ENCODE measurements around the gene CGAS. TPM values are rescaled to one million over a fixed set of nuclear protein-coding genes. Genes with fewer than 3 reads are reported as not detected.

Gene CGAS
- total and polyA plus RNA-seq, 8 donors = 0.70 to 2.9 (median 1.2) TPM

DNA sequence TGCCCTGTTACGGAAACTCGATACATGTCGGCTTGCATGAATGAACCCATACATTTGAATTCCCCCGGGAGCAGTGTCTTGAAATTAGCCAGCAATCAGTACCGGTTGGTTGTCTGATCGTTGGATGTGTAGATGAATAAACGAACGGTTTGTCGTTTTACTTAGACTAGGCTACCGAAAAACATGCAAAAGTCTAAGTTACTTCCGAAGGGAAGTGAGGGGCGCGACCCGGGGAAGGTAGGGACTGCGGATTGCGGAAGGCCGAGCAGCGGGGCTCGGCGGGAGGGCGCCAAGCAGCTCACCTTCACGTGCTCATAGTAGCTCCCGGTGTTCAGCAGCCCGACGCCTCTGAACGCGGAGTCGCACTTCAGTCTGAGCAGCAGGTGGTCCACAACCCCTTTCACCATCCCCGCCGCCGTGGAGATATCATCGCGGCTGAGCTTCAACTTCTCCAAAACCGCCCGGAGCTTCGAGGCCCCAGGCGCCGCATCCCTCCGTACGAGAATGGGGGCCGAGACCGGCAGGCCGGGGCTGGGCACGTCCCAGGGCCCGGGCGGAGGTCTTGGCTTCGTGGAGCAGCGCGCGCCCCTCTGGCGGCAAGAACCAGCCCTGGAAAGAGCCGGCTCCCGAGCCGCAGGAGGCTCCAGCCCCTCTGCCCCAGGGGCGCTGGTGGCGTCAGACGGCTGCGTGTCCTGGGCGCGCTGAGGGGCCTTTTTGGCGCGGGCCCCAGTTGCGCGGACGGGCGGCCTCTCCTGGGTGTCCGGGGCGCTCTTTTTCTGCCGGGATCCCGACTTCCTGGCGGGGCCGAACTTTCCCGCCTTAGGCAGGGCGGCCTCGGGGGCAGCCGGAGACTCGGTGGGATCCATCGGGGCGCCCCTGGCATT, 632 bp downstream of the CGAS start:
- 3% methylated on average over 76 to 79 of the region's 79 CpGs for WGBS, 2 donors
- Histone ChIP-seq H3K27me3 (no peaks in the 10 kb centered on the region), H3K9me3 (no peaks in the 10 kb centered on the region), H3K27ac (peak overlapping the region in 3 of 4 donors; percentile 43 to 84 (median 75)), H3K4me3 (peak overlapping the region; percentile 53 to 68 (median 65)), H3K36me3 (no peaks in the 10 kb centered on the region), H3K4me1 (no peaks in the 10 kb centered on the region)
- ATAC-seq (peak; percentile 68 to 78 (median 75)), FAIRE-seq (no peak), DNase-seq (peak; percentile 4 to 74 (median 38))
- intact Hi-C loops (cut with DNase I) = no loop called here
- TF ChIP-seq, protein P1, sequence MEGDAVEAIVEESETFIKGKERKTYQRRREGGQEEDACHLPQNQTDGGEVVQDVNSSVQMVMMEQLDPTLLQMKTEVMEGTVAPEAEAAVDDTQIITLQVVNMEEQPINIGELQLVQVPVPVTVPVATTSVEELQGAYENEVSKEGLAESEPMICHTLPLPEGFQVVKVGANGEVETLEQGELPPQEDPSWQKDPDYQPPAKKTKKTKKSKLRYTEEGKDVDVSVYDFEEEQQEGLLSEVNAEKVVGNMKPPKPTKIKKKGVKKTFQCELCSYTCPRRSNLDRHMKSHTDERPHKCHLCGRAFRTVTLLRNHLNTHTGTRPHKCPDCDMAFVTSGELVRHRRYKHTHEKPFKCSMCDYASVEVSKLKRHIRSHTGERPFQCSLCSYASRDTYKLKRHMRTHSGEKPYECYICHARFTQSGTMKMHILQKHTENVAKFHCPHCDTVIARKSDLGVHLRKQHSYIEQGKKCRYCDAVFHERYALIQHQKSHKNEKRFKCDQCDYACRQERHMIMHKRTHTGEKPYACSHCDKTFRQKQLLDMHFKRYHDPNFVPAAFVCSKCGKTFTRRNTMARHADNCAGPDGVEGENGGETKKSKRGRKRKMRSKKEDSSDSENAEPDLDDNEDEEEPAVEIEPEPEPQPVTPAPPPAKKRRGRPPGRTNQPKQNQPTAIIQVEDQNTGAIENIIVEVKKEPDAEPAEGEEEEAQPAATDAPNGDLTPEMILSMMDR (IDR thresholded peaks at IDR 0.05) = no peak

DNA sequence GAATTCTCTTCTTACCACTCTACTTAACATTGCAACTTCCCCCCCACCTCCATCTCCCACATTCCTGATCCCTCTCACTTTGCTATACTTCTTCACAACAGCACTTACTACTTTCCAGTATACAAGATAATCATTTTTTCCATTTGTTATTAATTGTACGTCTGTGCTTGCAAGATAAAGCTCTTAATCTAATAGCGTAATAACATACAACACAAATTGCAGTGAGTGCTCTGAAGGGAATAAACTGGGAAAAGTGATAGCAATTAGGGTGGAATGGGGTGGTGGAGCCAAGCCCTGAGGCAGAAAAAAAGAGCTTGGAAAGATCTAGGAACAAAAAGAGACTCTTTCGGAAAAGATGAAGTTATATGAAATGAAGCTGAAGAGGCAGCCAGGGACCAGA, 8.5 kb downstream of the CGAS start:
- no peaks in the 10 kb centered on the region for H3K9me3 ChIP-seq
- no peak overlapping the region for H3K4me3 ChIP-seq
- FAIRE-seq = no peak
- H3K36me3 ChIP-seq = no peaks in the 10 kb centered on the region
- TF ChIP-seq, protein P1 (IDR thresholded peaks at IDR 0.05) = no peak
- H3K4me1 ChIP-seq = no peaks in the 10 kb centered on the region
- DNase-seq = no peak
- WGBS, 2 donors = 88 to 92% methylated on average over 3 of the region's 3 CpGs
- intact Hi-C loops (cut with DNase I) = no loop called here
- ATAC-seq = no peak
- H3K27ac ChIP-seq = no peak overlapping the region
- H3K27me3 ChIP-seq = no peaks in the 10 kb centered on the region

DNA sequence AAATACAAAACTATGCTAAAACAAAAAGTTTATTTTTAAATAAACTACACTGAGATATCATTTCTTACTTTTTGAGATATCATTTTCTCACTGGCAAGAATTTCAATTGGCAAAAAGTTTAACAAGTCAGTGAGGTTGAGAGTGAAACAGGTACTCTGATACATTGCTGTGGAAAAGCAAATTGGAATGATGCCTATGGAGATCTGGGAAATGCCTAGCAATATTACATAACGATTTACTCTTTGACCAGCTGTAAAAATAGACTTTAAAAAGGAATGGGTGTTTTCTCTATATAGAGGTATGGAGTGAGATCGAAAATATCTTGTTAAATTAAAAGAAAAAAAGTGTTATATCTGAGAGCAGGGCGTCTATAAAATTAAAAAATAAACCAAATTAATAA, 16.9 kb downstream of the CGAS start:
- H3K36me3 ChIP-seq = no peaks in the 10 kb centered on the region
- WGBS, 2 donors = 42 to 46% methylated on average over 3 of the region's 3 CpGs
- H3K27me3 ChIP-seq = no peaks in the 10 kb centered on the region
- H3K4me1 ChIP-seq = no peaks in the 10 kb centered on the region
- H3K27ac ChIP-seq = no peak overlapping the region
- H3K4me3 ChIP-seq = no peak overlapping the region
- peak; percentile 63 to 80 (median 69) for ATAC-seq
- TF ChIP-seq, protein P1 (IDR thresholded peaks at IDR 0.05) = no peak
- H3K9me3 ChIP-seq = no peaks in the 10 kb centered on the region
- DNase-seq = no peak
- intact Hi-C loops (cut with DNase I) = no loop called here
- FAIRE-seq = no peak

DNA sequence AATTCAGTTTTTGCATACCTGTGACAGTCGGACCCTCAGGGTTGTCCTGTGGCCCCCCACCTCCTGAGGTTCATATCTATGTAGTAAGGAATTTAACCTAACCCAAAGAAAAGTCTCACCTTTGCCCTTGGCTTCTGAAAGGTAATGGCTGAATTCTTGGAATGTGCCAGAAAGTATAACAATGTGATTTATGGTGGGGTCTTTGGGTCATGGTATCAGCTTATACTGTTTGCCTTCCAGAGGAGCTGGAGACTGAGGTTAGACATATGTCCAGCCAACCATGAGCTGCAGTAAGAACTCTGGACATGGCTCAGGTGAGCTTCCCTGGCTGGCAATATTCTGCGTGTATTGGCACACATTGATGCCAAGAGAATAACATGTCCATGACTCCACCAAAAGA, 30.6 kb downstream of the CGAS start:
- Histone ChIP-seq H3K9me3 (no peaks in the 10 kb centered on the region), H3K4me3 (no peak overlapping the region), H3K4me1 (no peaks in the 10 kb centered on the region), H3K27ac (no peak overlapping the region), H3K27me3 (no peaks in the 10 kb centered on the region), H3K36me3 (no peaks in the 10 kb centered on the region)
- ATAC-seq (no peak), FAIRE-seq (no peak), DNase-seq (no peak)
- TF ChIP-seq, protein P1 (IDR thresholded peaks at IDR 0.05) = no peak
- WGBS, 2 donors = 66 to 67% methylated on average over 2 of the region's 2 CpGs
- intact Hi-C loops (cut with DNase I) = no loop called here
